Measurements from ENCODE around the gene STK16.

GRCh38 chr2:219277703-219278654, 32.7 kb downstream of the STK16 start:
- TF ChIP-seq, protein P1, sequence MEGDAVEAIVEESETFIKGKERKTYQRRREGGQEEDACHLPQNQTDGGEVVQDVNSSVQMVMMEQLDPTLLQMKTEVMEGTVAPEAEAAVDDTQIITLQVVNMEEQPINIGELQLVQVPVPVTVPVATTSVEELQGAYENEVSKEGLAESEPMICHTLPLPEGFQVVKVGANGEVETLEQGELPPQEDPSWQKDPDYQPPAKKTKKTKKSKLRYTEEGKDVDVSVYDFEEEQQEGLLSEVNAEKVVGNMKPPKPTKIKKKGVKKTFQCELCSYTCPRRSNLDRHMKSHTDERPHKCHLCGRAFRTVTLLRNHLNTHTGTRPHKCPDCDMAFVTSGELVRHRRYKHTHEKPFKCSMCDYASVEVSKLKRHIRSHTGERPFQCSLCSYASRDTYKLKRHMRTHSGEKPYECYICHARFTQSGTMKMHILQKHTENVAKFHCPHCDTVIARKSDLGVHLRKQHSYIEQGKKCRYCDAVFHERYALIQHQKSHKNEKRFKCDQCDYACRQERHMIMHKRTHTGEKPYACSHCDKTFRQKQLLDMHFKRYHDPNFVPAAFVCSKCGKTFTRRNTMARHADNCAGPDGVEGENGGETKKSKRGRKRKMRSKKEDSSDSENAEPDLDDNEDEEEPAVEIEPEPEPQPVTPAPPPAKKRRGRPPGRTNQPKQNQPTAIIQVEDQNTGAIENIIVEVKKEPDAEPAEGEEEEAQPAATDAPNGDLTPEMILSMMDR (IDR thresholded peaks at IDR 0.05 in 8 of 11, conservative IDR thresholded peaks at IDR 0.05 in 3 of 11), result peak; percentile 91 to 99 (median 98)
- TF ChIP-seq POLR2AphosphoS5 (IDR thresholded peaks at IDR 0.05), result peak; percentile 31 to 65 (median 55)
